ENCODE data around the gene SPAG9.

Gene SPAG9

DNA sequence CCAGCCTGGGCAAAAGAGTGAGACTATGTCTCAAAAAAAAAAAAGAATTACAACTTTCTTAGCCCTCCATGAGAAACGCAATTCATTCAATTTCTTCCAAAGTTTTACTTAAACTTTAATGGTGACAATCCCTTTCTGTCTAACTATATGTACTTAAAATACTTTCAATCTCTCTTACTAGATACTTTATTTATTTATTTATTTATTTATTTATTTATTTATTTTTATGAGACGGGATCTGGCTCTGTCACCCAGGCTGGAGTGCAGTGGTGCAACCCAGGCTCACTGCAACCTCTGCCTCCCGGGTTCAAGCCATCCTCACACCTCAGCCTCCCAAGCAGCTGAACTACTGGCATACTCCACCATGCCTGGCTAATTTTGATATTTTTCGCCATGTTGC is 108.1 kb downstream of the SPAG9 start:
- Histone ChIP-seq H3K27ac (ENCODE audit: poor library complexity, severe bottlenecking) (no peak overlapping the region), H3K27me3 (ENCODE audit: insufficient read depth, poor library complexity, severe bottlenecking) (no peaks in the 10 kb centered on the region), H3K36me3 (ENCODE audit: low read depth) (peaks cover 58% of the 10 kb centered on the region), H3K4me3 (ENCODE audit: severe bottlenecking) (no peak overlapping the region), H3K4me1 (ENCODE audit: insufficient read depth, poor library complexity, severe bottlenecking) (no peaks in the 10 kb centered on the region), H3K9me3 (ENCODE audit: severe bottlenecking) (no peaks in the 10 kb centered on the region)
- TF ChIP-seq, protein P1, sequence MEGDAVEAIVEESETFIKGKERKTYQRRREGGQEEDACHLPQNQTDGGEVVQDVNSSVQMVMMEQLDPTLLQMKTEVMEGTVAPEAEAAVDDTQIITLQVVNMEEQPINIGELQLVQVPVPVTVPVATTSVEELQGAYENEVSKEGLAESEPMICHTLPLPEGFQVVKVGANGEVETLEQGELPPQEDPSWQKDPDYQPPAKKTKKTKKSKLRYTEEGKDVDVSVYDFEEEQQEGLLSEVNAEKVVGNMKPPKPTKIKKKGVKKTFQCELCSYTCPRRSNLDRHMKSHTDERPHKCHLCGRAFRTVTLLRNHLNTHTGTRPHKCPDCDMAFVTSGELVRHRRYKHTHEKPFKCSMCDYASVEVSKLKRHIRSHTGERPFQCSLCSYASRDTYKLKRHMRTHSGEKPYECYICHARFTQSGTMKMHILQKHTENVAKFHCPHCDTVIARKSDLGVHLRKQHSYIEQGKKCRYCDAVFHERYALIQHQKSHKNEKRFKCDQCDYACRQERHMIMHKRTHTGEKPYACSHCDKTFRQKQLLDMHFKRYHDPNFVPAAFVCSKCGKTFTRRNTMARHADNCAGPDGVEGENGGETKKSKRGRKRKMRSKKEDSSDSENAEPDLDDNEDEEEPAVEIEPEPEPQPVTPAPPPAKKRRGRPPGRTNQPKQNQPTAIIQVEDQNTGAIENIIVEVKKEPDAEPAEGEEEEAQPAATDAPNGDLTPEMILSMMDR (IDR thresholded peaks at IDR 0.05; ENCODE audit: poor library complexity, severe bottlenecking) = no peak
- DNase-seq (ENCODE audit: low spot score) (no peak), ATAC-seq (ENCODE audit: low read depth) (no peak)

DNA sequence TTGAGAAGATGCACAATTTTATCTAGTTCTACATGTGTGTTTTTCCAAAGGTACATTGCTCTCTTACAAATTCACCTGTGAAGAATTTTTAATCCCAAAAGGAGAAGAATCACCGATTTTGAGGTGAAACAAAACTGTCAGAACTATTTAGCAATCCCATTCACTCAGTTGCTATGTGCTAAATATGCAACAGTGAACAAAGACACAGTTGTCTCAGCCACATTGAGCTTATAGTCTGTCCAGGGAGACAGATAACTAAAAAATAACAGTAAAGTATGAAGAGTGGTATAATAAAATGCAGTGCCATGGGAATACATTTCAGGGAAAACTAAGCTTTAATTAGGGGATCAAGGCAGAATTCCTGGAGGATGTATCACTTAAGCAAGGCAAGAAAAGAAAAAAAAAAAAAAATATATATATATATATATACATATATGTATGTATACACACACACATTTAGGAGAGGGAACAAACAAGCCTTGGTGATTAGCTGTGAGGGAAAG is 110.4 kb downstream of the SPAG9 start:
- no peak for ATAC-seq (ENCODE audit: low read depth)
- H3K27ac ChIP-seq (ENCODE audit: poor library complexity, severe bottlenecking) = no peak overlapping the region
- H3K4me3 ChIP-seq (ENCODE audit: severe bottlenecking) = no peak overlapping the region
- H3K4me1 ChIP-seq (ENCODE audit: insufficient read depth, poor library complexity, severe bottlenecking) = no peaks in the 10 kb centered on the region
- H3K9me3 ChIP-seq (ENCODE audit: severe bottlenecking) = no peaks in the 10 kb centered on the region
- TF ChIP-seq, protein P1 (IDR thresholded peaks at IDR 0.05; ENCODE audit: poor library complexity, severe bottlenecking) = no peak
- DNase-seq (ENCODE audit: low spot score) = no peak
- H3K27me3 ChIP-seq (ENCODE audit: insufficient read depth, poor library complexity, severe bottlenecking) = no peaks in the 10 kb centered on the region
- peaks cover 71% of the 10 kb centered on the region for H3K36me3 ChIP-seq (ENCODE audit: low read depth)

DNA sequence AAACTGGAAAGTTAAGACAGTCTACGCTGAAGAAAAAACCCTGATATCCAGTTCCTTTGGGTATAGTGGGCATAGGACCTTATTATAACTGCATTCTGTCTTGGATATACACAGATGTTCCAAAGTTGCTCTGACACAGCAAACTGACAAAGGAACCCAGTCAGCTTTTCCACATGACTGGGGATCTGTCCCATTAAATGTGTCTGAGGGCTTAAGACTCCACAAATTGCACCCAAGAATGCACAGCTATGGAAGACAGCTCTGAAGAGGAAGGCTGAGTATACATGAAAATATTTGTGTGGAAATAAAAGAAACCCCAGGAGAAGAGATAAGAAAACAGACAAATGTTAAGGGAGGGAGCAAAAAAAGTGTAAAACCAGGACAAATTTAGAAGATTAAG is 114.1 kb downstream of the SPAG9 start:
- TF ChIP-seq, protein P1 (IDR thresholded peaks at IDR 0.05; ENCODE audit: poor library complexity, severe bottlenecking) = no peak
- H3K36me3 ChIP-seq (ENCODE audit: low read depth) = peaks cover 66% of the 10 kb centered on the region
- no peaks in the 10 kb centered on the region for H3K27me3 ChIP-seq (ENCODE audit: insufficient read depth, poor library complexity, severe bottlenecking)
- DNase-seq (ENCODE audit: low spot score) = no peak
- no peaks in the 10 kb centered on the region for H3K9me3 ChIP-seq (ENCODE audit: severe bottlenecking)
- ATAC-seq (ENCODE audit: low read depth) = no peak
- H3K27ac ChIP-seq (ENCODE audit: poor library complexity, severe bottlenecking) = no peak overlapping the region
- no peaks in the 10 kb centered on the region for H3K4me1 ChIP-seq (ENCODE audit: insufficient read depth, poor library complexity, severe bottlenecking)
- no peak overlapping the region for H3K4me3 ChIP-seq (ENCODE audit: severe bottlenecking)

DNA sequence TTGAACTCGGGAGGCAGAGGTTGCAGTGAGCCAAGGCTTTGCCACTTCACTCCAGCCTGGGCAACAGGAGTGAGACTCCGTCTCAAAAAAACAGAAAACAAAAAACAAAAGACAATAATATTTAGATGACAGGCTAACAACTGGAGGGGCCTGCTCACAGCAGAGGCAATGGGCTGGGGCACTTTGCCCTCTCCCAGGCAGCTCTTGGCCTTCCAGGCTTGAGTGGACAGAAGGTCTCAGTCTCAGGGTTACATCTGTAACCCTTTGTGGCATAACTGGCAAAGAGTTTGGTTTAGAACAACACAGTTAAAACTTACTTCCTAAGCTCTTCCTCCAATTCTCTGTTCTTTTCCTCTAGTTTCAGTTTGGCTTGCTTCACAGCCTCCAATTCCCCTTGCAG is 114.9 kb downstream of the SPAG9 start:
- no peak overlapping the region for H3K4me3 ChIP-seq (ENCODE audit: severe bottlenecking)
- no peaks in the 10 kb centered on the region for H3K4me1 ChIP-seq (ENCODE audit: insufficient read depth, poor library complexity, severe bottlenecking)
- no peak overlapping the region for H3K27ac ChIP-seq (ENCODE audit: poor library complexity, severe bottlenecking)
- H3K36me3 ChIP-seq (ENCODE audit: low read depth) = peaks cover 74% of the 10 kb centered on the region
- TF ChIP-seq, protein P1 (IDR thresholded peaks at IDR 0.05; ENCODE audit: poor library complexity, severe bottlenecking) = no peak
- DNase-seq (ENCODE audit: low spot score) (no peak), ATAC-seq (ENCODE audit: low read depth) (no peak)
- H3K9me3 ChIP-seq (ENCODE audit: severe bottlenecking) = no peaks in the 10 kb centered on the region
- H3K27me3 ChIP-seq (ENCODE audit: insufficient read depth, poor library complexity, severe bottlenecking) = no peaks in the 10 kb centered on the region

DNA sequence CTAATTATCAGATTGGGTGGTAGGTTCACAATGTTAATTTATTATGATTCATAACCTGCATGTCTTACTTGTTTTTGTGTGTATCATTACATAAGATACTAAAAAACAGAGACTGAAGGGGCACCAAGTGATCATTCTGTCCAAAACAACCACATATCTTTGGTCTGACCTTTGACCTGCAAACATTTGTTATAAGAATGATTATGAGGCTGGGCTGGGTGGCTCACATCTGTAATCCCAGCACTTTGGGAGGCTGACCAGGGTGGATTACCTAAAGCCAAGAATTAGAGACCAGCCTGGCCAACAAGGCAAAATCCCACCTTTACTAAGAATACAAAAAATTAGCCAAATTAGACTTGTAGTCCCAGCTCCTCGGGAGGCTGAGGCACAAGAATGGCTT is 116.4 kb downstream of the SPAG9 start:
- H3K4me3 ChIP-seq (ENCODE audit: severe bottlenecking) = no peak overlapping the region
- no peaks in the 10 kb centered on the region for H3K9me3 ChIP-seq (ENCODE audit: severe bottlenecking)
- H3K36me3 ChIP-seq (ENCODE audit: low read depth) = peaks cover 85% of the 10 kb centered on the region
- H3K27me3 ChIP-seq (ENCODE audit: insufficient read depth, poor library complexity, severe bottlenecking) = no peaks in the 10 kb centered on the region
- no peaks in the 10 kb centered on the region for H3K4me1 ChIP-seq (ENCODE audit: insufficient read depth, poor library complexity, severe bottlenecking)
- TF ChIP-seq, protein P1 (IDR thresholded peaks at IDR 0.05; ENCODE audit: poor library complexity, severe bottlenecking) = no peak
- DNase-seq (ENCODE audit: low spot score) (no peak), ATAC-seq (ENCODE audit: low read depth) (no peak)
- H3K27ac ChIP-seq (ENCODE audit: poor library complexity, severe bottlenecking) = no peak overlapping the region
